Neural cell (in vitro differentiated cells): ENCODE measurements around the gene TBC1D8B. TPM values are rescaled to one million over a fixed set of nuclear protein-coding genes. Genes with fewer than 3 reads are reported as not detected.
"Not testable (repeated sequence)": the region's sequence is repeated elsewhere in the genome, so short reads cannot be mapped to it uniquely, and the experiment has no call there.

ENCODE experiments used
- H2AFZ ChIP-seq: fragments of 200-600, 300-800 bp; sonication (generic), shearing (Covaris generic); 2 replicates; pipeline ENCODE4 v1.6.0; 2014; ENCODE audit warnings: low read depth, mild to moderate bottlenecking, antibody characterized with exemption, low read length, moderate library complexity
- H3F3A ChIP-seq: fragments of 200-600 bp; shearing (Covaris generic); 2 replicates; pipeline ENCODE4 v1.6.1; 2016; ENCODE audit warnings: mild to moderate bottlenecking, moderate library complexity, mixed read lengths, antibody characterized with exemption, low read length; ENCODE audit not compliant: insufficient read depth, poor library complexity, severe bottlenecking
- H3K27ac ChIP-seq: fragments of 200-600, 300-800 bp; sonication (generic), shearing (Covaris generic); 2 replicates; pipeline ENCODE4 v1.5.1; 2014; ENCODE audit warnings: mild to moderate bottlenecking, low read length, moderate library complexity
- H3K27me3 ChIP-seq: fragments of 300-800, 200-600 bp; sonication (generic), shearing (Covaris generic); 2 replicates; pipeline ENCODE4 v1.6.0; 2014; ENCODE audit warnings: mild to moderate bottlenecking, low read depth, low read length, moderate library complexity; ENCODE audit not compliant: insufficient read depth
- H3K36me3 ChIP-seq: fragments of 300-800, 200-600 bp; sonication (generic), shearing (Covaris generic); 2 replicates; pipeline ENCODE4 v1.5.1; 2014; ENCODE audit warnings: mild to moderate bottlenecking, antibody characterized with exemption, low read length, moderate library complexity; ENCODE audit not compliant: insufficient read depth
- H3K4me2 ChIP-seq: fragments of 300-800, 200-600 bp; sonication (generic), shearing (Covaris generic); 2 replicates; pipeline ENCODE4 v1.6.0; 2014; ENCODE audit warnings: mild to moderate bottlenecking, low read length
- H3K4me3 ChIP-seq: fragments of 300-800, 200-600 bp; sonication (generic), shearing (Covaris generic); 2 replicates; pipeline ENCODE4 v1.5.1; 2014; ENCODE audit warnings: mild to moderate bottlenecking, low read length, moderate library complexity
- H3K79me2 ChIP-seq: fragments of 200-600 bp; shearing (Covaris generic); replicated peaks from 2 replicates; pipeline ENCODE4 v1.6.0; 2014; ENCODE audit warnings: mild to moderate bottlenecking, low read length, moderate library complexity; ENCODE audit not compliant: insufficient read depth
- H3K9ac ChIP-seq: fragments of 300-800, 200-600 bp; sonication (generic), shearing (Covaris generic); 2 replicates; pipeline ENCODE4 v1.6.1; 2016; ENCODE audit warnings: mild to moderate bottlenecking, low read length, mixed read lengths
- H3K9me2 ChIP-seq: fragments of 200-600 bp; shearing (Covaris generic); 2 replicates; pipeline ENCODE4 v1.6.1; 2016; ENCODE audit warnings: mild to moderate bottlenecking, low read length, mixed read lengths; ENCODE audit not compliant: insufficient read depth
- H3K9me3 ChIP-seq: fragments of 200-600, 300-800 bp; sonication (generic), shearing (Covaris generic); 2 replicates; pipeline ENCODE4 v1.6.1; 2016; ENCODE audit warnings: mild to moderate bottlenecking, mixed run types, low read length, moderate library complexity, mixed read lengths
- H4K20me1 ChIP-seq: fragments of 200-600 bp; shearing (Covaris generic); 2 replicates; pipeline ENCODE4 v1.6.1; 2016; ENCODE audit warnings: mild to moderate bottlenecking, mixed run types; ENCODE audit not compliant: insufficient read depth
- EP300 ChIP-seq: fragments of 450-650 bp; conservative IDR thresholded peaks from 2 replicates; pipeline ENCODE4 v1.6.1; 2014; ENCODE audit warnings: antibody characterized with exemption, mild to moderate bottlenecking, moderate library complexity; ENCODE audit not compliant: poor library complexity, severe bottlenecking
- EZH2 ChIP-seq: fragments of 200-600, 300-800 bp; shearing (Covaris generic), sonication (generic); IDR thresholded peaks from 2 replicates; pipeline ENCODE4 v1.6.1; 2014; ENCODE audit warnings: antibody characterized with exemption, low read length, borderline replicate concordance, mild to moderate bottlenecking; ENCODE audit not compliant: insufficient read depth, poor library complexity, severe bottlenecking
- MXI1 ChIP-seq: fragments of 450-650 bp; conservative IDR thresholded peaks from 2 replicates; pipeline ENCODE4 v1.6.1; 2014; ENCODE audit warnings: antibody characterized with exemption, mild to moderate bottlenecking; ENCODE audit not compliant: poor library complexity, severe bottlenecking
- POLR2AphosphoS5 ChIP-seq: IDR thresholded peaks from 2 replicates; pipeline ENCODE4 v1.6.1; 2012
- RAD21 ChIP-seq: fragments of 450-650 bp; conservative IDR thresholded peaks from 2 replicates; pipeline ENCODE4 v1.6.1; 2014; ENCODE audit warnings: antibody characterized with exemption, mild to moderate bottlenecking, moderate library complexity
- SMC3 ChIP-seq: fragments of 450-650 bp; conservative IDR thresholded peaks from 2 replicates; pipeline ENCODE4 v1.6.1; 2014; ENCODE audit warnings: antibody characterized with exemption, mild to moderate bottlenecking, moderate library complexity; ENCODE audit not compliant: poor library complexity
- TAF1 ChIP-seq: IDR thresholded peaks from 2 replicates; pipeline ENCODE4 v1.6.1; 2012; ENCODE audit warnings: low read depth
- polyA minus RNA-seq: library from RNA; depleted of rRNA, polyadenylated mRNA; stranded (reverse); fragments of >200 nt; gene quantifications from 2 replicates; pipeline ENCODE4 v1.2.3, GENCODE V29; 2014
- polyA plus RNA-seq: library from polyadenylated mRNA; depleted of rRNA; stranded (reverse); fragments of >200 nt; gene quantifications from 2 replicates; pipeline ENCODE4 v1.2.3, GENCODE V29; 2014
- TF ChIP-seq, protein P1 (sequence below): IDR thresholded peaks from 2 replicates; pipeline ENCODE4 v1.6.1; 2012; ENCODE audit warnings: borderline replicate concordance
- TF ChIP-seq, protein P2 (sequence below): fragments of 450-650 bp; IDR thresholded peaks from 2 replicates; pipeline ENCODE4 v1.5.1; 2014; ENCODE audit warnings: antibody characterized with exemption, mild to moderate bottlenecking, moderate library complexity; ENCODE audit not compliant: poor library complexity, severe bottlenecking

TBC1D8B gene
- polyA plus RNA-seq (0.14 and 2.1 TPM in 2 replicates), polyA minus RNA-seq (2.2 and 2.3 TPM in 2 replicates)

DNA sequence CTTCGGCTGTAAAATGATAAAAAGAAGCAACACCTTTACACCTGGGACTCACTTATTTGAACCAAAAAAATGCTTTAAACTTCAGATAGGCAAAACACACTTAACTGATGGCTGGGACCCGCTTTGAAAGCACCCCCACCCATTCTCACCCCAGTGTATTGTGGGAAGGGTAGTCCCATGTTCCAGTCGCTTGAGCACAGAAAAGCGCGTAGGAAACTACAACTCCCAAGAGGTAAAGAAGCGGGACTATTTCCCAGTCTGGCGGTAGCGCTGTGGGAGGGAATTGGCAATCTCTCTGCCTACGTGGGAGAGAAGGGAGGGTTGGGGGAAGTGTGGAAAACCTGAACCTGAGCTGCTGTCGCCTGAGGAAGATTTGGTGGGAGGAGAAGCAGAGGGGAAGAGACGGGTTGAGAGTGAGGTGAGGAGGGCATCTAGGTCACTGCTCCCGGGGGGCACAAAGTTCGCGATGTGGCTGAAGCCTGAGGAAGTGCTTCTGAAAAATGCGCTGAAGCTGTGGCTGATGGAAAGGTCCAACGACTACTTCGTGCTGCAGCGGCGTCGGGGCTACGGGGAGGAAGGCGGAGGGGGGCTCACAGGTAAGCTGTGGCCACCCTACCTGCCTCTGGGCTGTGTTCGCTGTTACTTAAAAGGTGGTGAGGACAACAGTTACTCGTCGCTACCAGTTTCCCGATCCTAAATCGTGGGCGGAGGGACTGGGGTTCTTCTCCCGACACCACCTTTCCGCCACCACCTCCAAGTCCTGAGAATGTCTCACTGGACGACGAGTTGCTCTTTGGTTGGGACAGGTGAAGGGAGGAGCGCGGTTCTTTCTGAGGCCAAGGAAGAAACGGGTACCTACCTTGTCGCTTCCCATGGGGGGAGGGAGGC, at the start of gene TBC1D8B:
Gene TBC1D8B, plus strand, starts transcription at position 286 of the 888 bp plus-strand sequence. Its CDS starts 181 bp downstream, at position 467.
- Histone ChIP-seq H3K36me3 (no peaks in the 10 kb centered on the region), H3F3A (no peaks in the 10 kb centered on the region), H3K9me2 (no peaks in the 10 kb centered on the region), H3K9ac (no peak within 1 kb of the TSS), H3K4me2 (no peak within 1 kb of the TSS), H3K27ac (no peak within 1 kb of the TSS), H3K79me2 (no peaks in the 10 kb centered on the region), H2AFZ (no peak within 1 kb of the TSS), H3K27me3 (peaks cover 31% of the 10 kb centered on the region), H4K20me1 (no peaks in the 10 kb centered on the region), H3K4me3 (peak within 1 kb of the TSS; percentile 67), H3K9me3 (no peaks in the 10 kb centered on the region)
- TF ChIP-seq, protein P1, sequence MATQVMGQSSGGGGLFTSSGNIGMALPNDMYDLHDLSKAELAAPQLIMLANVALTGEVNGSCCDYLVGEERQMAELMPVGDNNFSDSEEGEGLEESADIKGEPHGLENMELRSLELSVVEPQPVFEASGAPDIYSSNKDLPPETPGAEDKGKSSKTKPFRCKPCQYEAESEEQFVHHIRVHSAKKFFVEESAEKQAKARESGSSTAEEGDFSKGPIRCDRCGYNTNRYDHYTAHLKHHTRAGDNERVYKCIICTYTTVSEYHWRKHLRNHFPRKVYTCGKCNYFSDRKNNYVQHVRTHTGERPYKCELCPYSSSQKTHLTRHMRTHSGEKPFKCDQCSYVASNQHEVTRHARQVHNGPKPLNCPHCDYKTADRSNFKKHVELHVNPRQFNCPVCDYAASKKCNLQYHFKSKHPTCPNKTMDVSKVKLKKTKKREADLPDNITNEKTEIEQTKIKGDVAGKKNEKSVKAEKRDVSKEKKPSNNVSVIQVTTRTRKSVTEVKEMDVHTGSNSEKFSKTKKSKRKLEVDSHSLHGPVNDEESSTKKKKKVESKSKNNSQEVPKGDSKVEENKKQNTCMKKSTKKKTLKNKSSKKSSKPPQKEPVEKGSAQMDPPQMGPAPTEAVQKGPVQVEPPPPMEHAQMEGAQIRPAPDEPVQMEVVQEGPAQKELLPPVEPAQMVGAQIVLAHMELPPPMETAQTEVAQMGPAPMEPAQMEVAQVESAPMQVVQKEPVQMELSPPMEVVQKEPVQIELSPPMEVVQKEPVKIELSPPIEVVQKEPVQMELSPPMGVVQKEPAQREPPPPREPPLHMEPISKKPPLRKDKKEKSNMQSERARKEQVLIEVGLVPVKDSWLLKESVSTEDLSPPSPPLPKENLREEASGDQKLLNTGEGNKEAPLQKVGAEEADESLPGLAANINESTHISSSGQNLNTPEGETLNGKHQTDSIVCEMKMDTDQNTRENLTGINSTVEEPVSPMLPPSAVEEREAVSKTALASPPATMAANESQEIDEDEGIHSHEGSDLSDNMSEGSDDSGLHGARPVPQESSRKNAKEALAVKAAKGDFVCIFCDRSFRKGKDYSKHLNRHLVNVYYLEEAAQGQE = no peak
- no peak for TF ChIP-seq EZH2
- TF ChIP-seq, protein P2, sequence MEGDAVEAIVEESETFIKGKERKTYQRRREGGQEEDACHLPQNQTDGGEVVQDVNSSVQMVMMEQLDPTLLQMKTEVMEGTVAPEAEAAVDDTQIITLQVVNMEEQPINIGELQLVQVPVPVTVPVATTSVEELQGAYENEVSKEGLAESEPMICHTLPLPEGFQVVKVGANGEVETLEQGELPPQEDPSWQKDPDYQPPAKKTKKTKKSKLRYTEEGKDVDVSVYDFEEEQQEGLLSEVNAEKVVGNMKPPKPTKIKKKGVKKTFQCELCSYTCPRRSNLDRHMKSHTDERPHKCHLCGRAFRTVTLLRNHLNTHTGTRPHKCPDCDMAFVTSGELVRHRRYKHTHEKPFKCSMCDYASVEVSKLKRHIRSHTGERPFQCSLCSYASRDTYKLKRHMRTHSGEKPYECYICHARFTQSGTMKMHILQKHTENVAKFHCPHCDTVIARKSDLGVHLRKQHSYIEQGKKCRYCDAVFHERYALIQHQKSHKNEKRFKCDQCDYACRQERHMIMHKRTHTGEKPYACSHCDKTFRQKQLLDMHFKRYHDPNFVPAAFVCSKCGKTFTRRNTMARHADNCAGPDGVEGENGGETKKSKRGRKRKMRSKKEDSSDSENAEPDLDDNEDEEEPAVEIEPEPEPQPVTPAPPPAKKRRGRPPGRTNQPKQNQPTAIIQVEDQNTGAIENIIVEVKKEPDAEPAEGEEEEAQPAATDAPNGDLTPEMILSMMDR = no peak
- no peak for TF ChIP-seq TAF1
- no peak for TF ChIP-seq SMC3
- no peak for TF ChIP-seq EP300
- TF ChIP-seq POLR2AphosphoS5 = no peak
- TF ChIP-seq MXI1 = no peak
- no peak for TF ChIP-seq RAD21

DNA sequence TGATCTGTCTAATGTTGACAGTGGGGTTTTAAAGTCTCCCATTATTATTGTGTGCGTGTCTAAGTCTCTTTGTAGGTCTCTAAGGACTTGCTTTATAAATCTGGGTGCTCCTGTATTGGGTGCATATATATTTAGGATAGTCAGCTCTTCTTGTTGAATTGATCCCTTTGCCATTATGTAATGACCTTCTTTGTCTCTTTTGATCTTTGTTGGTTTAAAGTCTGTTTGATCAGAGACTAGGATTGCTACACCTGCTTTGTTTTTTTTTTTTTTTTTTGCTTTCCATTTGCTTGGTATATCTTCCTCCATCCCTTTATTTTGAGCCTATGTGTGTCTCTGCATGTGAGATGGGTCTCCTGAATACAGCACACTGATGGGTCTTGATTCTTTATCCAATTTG, 33.2 kb upstream of the TBC1D8B start:
- H2AFZ ChIP-seq, H3F3A ChIP-seq, H3K9ac ChIP-seq, H3K9me3 ChIP-seq, H3K4me3 ChIP-seq, H3K27ac ChIP-seq, H3K36me3 ChIP-seq, H3K4me2 ChIP-seq, H3K9me2 ChIP-seq, H3K79me2 ChIP-seq, H3K27me3 ChIP-seq, H4K20me1 ChIP-seq: not testable (repeated sequence)
